Mammary epithelial cell (primary cell): ENCODE data around the gene PTPRA.

Source experiments
- EZH2 ChIP-seq: IDR thresholded peaks from 2 replicates; pipeline ENCODE4 v1.6.1; 2012; ENCODE audit warnings: low read length, inconsistent platforms, borderline replicate concordance
- TF ChIP-seq, protein P1 (sequence below), 2 donors: IDR thresholded peaks in 1 of 2; conservative IDR thresholded peaks in 1 of 2; 2 replicates each; pipeline ENCODE4 v1.5.1; 2011 to 2012; ENCODE audit warnings: inconsistent platforms in 2 of 2, low read length in 2 of 2, mild to moderate bottlenecking in 2 of 2, control low read depth in 1 of 2, low read depth in 1 of 2; ENCODE audit not compliant: insufficient read depth in 1 of 2; ENCODE audit errors: extremely low read depth in 1 of 2

DNA sequence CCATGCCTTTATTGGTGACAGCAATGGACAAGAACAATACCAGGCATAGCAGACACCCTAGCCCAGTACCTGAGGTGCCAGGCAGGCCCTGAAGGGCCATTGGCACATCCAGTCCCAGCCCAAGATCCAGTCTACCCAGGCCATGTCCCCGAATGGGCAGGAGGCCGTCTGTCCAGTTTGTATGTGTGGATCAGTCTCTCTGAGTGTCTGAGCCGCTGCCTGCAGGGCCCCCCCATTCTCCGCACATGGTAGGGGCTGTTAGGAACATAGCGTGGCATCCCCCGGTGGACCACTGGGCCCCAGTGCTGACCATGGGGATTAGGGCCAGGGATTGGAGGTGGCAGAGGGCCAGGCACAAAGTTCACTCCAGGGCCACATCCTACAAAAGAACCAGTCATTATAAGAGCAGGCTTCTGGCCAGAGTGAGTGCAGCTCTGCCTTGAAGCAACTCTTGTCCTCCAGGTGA, 37.9 kb upstream of the PTPRA start:
- no peak for TF ChIP-seq EZH2
- TF ChIP-seq, protein P1, sequence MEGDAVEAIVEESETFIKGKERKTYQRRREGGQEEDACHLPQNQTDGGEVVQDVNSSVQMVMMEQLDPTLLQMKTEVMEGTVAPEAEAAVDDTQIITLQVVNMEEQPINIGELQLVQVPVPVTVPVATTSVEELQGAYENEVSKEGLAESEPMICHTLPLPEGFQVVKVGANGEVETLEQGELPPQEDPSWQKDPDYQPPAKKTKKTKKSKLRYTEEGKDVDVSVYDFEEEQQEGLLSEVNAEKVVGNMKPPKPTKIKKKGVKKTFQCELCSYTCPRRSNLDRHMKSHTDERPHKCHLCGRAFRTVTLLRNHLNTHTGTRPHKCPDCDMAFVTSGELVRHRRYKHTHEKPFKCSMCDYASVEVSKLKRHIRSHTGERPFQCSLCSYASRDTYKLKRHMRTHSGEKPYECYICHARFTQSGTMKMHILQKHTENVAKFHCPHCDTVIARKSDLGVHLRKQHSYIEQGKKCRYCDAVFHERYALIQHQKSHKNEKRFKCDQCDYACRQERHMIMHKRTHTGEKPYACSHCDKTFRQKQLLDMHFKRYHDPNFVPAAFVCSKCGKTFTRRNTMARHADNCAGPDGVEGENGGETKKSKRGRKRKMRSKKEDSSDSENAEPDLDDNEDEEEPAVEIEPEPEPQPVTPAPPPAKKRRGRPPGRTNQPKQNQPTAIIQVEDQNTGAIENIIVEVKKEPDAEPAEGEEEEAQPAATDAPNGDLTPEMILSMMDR (conservative IDR thresholded peaks at IDR 0.05 in 1 of 2, IDR thresholded peaks at IDR 0.05 in 1 of 2; ENCODE audit: extremely low read depth in 1 of 2, insufficient read depth in 1 of 2, low read depth in 1 of 2, low read length in 2 of 2) = no peak
